Muscle of arm (tissue), 12 donors: ENCODE results near the gene STUM. TPM values are rescaled to one million over a fixed set of nuclear protein-coding genes. Genes with fewer than 3 reads are reported as not detected.

Source experiments
- DNase-seq: peaks from one replicate; pipeline ENCODE4 v3.0.0-alpha.2; 2013
- polyA plus RNA-seq, 12 donors: library from polyadenylated mRNA; unstranded; fragments of 120-200 nt; gene quantifications; one replicate each; pipeline ENCODE4 v1.2.1, GENCODE V29; 2013; ENCODE audit not compliant: insufficient read length in 12 of 12

STUM gene
- polyA plus RNA-seq, 12 donors, result 6.2 to 19.8 (median 12.9) TPM; not detected in 1

- DNase-seq, result no peak
Observed at GRCh38 chr1:226650236-226650841, 101.8 kb downstream of the STUM start.

DNA sequence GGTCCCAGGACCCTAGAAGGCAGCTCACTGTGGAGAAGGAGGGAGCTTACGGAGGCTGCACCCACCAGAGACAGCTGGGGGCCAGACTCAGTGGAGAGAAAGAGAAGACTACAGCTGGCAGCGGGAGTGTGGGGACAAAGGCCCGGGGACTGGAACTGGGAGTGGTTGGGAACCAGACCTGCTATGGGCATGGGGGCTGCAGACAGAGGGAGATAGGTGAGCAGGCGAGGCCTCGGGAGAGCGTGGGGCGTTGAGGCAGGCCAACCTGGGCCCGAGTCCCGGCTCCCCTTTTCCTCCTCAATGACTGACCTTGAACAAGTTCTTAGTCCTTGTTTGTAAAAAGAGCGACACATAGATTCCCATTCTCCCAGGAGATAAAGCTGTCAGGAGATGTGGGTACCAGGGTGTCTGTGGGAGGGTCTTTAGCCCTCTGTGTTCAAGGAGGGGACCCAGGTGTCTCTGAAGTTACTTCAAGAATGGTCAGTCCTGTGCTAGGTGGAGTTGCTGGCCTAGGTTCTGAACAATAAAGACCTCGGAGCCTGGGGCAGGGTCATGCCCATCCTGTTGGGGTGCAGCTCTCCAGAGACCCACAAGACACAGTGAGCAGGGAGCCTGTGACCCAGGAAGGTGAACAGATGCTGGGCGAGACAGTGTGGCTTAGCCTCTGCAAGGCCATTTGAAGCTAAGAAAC lies 102.6 kb downstream of the STUM start:
- no peak for DNase-seq

GRCh38 chr1:226651732-226652105 lies 103.2 kb downstream of the STUM start:
- DNase-seq, result no peak

- no peak for DNase-seq
Observed at GRCh38 chr1:226652613-226653012, 104.0 kb downstream of the STUM start.

GRCh38 chr1:226653311-226653921 lies 104.9 kb downstream of the STUM start:
- DNase-seq, result no peak

DNA sequence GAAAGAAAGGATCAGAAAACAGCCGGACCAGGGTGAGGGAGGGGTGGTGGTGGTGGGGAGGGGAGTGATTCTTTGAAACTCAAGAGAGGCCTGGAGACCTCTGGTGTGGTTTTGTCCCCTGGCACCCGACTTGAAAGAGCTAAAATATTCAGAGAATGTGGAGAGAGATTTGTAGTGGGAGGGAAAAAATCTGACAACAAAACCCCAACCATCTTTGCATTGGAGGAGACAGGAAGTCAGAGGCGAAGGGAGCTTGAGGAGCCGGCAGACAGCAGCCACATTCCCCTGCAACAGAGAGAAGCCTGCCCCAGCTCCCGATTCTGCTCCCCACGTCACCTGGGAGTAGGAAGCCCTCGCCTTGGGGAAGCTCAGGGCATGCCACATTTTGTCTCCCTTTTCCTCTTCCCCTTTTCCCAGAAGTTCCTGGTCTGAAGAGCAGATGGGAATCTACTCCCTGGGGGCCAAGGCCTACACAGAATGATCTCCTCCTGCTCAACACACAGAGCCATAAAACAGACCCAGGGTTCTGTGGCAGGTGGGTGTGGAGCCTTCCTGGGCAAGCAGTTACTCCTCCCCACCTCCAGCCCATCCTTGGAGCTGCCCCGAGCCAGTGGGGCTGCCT lies 105.6 kb downstream of the STUM start:
- no peak for DNase-seq

- DNase-seq, result no peak
Observed at GRCh38 chr1:226654668-226655055, 106.1 kb downstream of the STUM start.

DNA sequence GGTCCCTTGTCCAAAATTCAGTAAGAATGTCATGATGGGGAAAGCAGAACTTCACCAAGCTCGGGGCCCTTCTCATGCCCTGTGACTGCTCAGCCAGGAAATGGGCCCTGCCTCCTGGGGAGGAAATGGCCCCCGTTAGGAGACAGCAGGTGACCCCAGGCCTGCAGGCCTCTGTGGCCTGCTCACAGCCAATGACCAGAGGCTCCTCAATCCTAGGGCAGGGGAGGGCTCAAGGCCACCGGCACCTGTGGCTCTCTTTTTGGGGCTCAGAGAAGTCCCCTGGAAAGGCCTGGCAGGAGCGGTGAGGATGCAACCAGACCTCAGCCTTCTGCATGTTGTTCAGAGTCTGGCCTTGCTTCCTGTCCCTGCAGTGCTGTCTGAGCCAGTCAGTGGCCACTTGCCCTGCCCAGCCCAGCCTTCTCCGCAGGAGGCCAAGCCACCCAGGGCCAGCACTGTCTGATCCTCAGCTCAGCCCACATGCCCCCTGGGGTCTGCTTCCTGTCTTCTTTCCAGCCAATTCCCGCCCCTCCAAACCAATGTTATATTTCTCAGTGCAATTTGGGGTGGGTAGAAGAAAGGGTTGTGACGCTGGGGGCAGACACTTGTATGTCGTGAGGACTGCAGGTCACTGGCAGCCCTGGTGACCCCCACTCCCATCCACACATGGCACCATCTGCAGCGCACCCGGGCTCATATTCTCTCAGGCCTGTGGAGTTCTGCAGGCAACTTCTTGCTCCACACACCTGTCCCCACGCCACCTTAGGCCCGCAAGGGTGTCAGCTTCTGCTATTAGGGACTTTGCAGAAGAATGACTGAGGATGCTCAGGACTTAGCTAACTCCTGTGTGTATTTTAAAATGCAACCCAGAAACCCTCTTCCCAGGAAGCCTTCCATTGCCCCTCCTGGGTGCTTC lies 106.9 kb downstream of the STUM start:
- no peak for DNase-seq

DNA sequence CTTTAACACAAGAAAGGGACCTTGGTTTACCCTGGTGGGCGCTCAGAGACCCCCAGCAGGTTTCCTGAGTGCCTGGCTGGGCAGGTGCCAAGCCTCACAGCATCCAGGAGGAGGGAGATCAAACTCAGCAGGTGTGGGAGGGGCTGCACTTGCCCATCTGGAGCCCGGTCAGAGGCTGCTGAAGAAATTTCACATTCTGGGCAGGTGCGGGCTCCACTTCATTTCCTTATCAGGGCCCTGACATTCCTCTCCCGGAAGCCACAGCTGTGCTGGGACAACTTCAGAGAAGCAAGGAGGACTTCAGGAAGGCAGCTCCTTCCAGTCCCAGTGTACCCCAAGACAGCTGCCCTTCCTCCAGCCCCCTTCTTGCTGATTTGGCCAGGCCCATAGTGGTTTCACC lies 107.6 kb downstream of the STUM start:
- no peak for DNase-seq

DNA sequence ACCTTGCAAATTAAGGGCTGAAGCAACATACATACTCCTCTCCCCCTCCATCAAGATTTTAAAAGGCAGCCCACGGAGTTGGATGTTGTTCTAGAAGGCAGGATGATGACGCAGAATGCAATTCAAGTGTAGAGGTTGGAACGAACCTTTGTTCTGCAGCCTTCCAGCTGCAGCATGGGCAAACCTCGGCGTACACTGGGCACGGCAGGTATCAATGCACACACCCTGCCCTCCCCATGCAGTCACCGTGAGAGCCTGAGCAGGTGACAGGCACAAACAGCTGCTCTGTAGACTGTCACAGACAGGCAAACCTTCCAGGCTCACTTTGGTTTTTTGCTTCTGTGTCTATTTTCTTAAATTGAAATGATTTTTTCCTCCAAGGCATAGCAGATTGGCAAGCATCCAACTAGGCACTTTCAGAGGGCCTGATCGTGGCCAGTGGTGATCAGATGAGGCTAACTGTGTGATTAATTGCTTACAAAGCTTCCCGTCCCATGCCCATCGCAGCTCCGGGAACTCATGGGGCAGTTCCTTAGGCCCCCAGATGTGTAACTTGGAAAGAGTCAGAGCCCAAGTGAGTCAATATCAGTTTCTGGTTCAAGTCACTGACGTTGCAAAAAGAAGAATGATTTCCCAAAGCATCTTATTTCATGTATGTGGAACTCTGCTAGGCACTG lies 108.2 kb downstream of the STUM start:
- DNase-seq, result peak; percentile 63

GRCh38 chr1:226657895-226658545 lies 109.5 kb downstream of the STUM start:
- DNase-seq, result peak; percentile 56

DNA sequence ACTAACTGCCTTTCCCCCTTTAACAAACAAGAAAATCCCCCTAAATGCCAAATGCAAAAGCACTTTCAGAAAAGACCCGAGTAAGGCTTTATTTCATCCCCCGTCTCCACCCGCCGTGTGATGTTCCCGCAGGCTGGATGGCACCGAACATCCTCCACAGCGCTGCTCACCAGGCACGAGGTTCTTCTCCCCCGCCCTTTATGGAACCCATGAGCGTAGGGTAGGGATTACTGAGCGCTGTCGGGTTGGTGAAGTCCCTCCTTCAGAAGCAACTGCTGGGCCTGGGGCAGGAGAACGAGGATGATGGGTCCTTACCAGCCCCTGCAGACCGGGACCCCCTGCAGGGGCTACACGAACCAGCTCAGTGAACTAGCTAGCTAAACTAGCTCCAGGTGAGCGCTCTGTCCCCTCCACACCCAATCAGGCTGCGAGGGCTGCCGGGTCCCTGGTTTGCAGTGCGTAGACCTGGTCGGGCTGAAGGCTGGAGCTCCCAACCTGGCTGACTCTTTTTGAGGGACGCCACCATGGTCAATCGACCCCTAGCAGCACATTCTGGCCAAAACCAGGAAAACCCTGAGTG lies 110.1 kb downstream of the STUM start:
- no peak for DNase-seq

Other genes with a start within 250 kb of the STUM start
- 1 to 10 TPM in 10 of 12 donors, not detected in 2; 6.6 to 9.2 (median 8.5) TPM for gene LIN9, start 239.6 kb upstream of the STUM start, polyA plus RNA-seq
- 100 to 1,000 TPM in 4 of 12 donors, 10 to 100 TPM in 7, not detected in 1; 81.7 to 112 (median 99.6) TPM for gene PARP1, start 140.7 kb upstream of the STUM start, polyA plus RNA-seq
- gene ITPKB, start 190.5 kb downstream of the STUM start, polyA plus RNA-seq, result 10 to 100 TPM in 11 of 12 donors, not detected in 1; 18.6 to 32.0 (median 23.7) TPM